ENCODE measurements around the gene ASXL3.

Gene ASXL3

DNA sequence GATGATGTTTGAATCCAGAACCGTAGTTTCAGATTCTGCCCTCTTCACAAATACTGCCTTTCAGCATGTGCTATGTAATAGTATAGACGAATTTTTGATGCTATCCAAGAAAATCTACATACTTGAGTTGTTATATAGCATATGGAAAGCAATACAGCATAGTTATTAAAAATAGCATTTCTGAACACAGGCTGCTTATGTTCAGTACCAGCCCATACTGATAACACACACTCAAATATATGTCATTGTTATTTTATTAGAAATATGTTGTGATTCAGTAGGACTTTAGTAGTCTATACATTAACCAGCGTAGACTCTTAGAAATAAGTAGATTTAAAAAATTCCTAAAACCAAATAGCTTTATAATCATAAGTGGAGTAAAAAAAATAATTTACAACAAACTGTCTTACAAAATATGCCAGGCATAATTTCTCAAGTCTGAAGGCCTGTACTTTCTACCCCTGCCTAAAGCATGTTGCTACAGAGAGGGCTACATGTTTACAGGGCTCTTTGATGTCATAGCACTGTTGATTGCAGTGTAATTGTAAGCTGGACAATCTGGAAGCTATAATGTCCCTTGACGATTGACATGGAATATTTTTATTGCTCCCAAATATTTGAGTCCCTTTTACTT lies 86.3 kb downstream of the ASXL3 start:
- no peak for TF ChIP-seq REST (IDR thresholded peaks at IDR 0.05; ENCODE audit: insufficient read depth in 1 of 2, low read depth in 2 of 2, low read length in 2 of 2)
- TF ChIP-seq FOXP2 (optimal IDR thresholded peaks at IDR 0.05; ENCODE audit: borderline replicate concordance, extremely low read depth, extremely low read length, insufficient read depth), result no peak
- no peak for TF ChIP-seq TAF1 (IDR thresholded peaks at IDR 0.05; ENCODE audit: borderline replicate concordance, insufficient read depth, low read length)
- TF ChIP-seq POLR2AphosphoS5 (IDR thresholded peaks at IDR 0.05; ENCODE audit: low read depth, low read length), result no peak
- no peak for TF ChIP-seq SIN3A (IDR thresholded peaks at IDR 0.05; ENCODE audit: borderline replicate concordance, insufficient read depth, low read length)

- no peak for TF ChIP-seq REST (IDR thresholded peaks at IDR 0.05; ENCODE audit: insufficient read depth in 1 of 2, low read depth in 2 of 2, low read length in 2 of 2)
- no peak for TF ChIP-seq POLR2AphosphoS5 (IDR thresholded peaks at IDR 0.05; ENCODE audit: low read depth, low read length)
Observed at GRCh38 chr18:33665187-33665586, 87.2 kb downstream of the ASXL3 start.

GRCh38 chr18:33665641-33666040 lies 87.6 kb downstream of the ASXL3 start:
- TF ChIP-seq TAF1 (IDR thresholded peaks at IDR 0.05; ENCODE audit: borderline replicate concordance, insufficient read depth, low read length) (no peak), SIN3A (IDR thresholded peaks at IDR 0.05; ENCODE audit: borderline replicate concordance, insufficient read depth, low read length) (no peak), REST (IDR thresholded peaks at IDR 0.05; ENCODE audit: insufficient read depth in 1 of 2, low read depth in 2 of 2, low read length in 2 of 2) (no peak), FOXP2 (optimal IDR thresholded peaks at IDR 0.05; ENCODE audit: borderline replicate concordance, extremely low read depth, extremely low read length, insufficient read depth) (no peak), POLR2AphosphoS5 (IDR thresholded peaks at IDR 0.05; ENCODE audit: low read depth, low read length) (no peak)

DNA sequence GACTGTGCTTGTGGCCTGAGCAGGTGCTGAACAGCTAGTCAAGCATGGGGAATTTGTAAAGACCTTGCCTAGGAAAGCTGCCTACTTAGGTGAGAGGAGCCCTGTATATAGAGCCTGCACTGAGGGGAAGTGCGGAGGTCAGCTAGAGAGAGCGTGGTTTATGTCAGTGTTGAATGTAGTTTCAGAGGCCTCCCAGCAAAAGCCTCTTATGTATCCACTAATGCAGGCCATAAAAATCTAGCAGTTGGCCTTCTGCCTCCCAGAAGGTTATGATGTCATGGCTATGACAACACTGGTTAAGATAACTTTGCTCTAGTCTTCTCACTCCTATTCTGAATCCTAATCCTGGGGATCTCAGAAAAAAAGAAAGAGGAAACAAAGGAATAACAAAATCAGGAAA lies 88.9 kb downstream of the ASXL3 start:
- TF ChIP-seq REST (IDR thresholded peaks at IDR 0.05; ENCODE audit: insufficient read depth in 1 of 2, low read depth in 2 of 2, low read length in 2 of 2) (no peak), TAF1 (IDR thresholded peaks at IDR 0.05; ENCODE audit: borderline replicate concordance, insufficient read depth, low read length) (no peak), SIN3A (IDR thresholded peaks at IDR 0.05; ENCODE audit: borderline replicate concordance, insufficient read depth, low read length) (no peak), POLR2AphosphoS5 (IDR thresholded peaks at IDR 0.05; ENCODE audit: low read depth, low read length) (no peak), FOXP2 (optimal IDR thresholded peaks at IDR 0.05; ENCODE audit: borderline replicate concordance, extremely low read depth, extremely low read length, insufficient read depth) (no peak)

- TF ChIP-seq SIN3A (IDR thresholded peaks at IDR 0.05; ENCODE audit: borderline replicate concordance, insufficient read depth, low read length), result no peak
- no peak for TF ChIP-seq REST (IDR thresholded peaks at IDR 0.05; ENCODE audit: insufficient read depth in 1 of 2, low read depth in 2 of 2, low read length in 2 of 2)
- TF ChIP-seq POLR2AphosphoS5 (IDR thresholded peaks at IDR 0.05; ENCODE audit: low read depth, low read length), result no peak
- no peak for TF ChIP-seq FOXP2 (optimal IDR thresholded peaks at IDR 0.05; ENCODE audit: borderline replicate concordance, extremely low read depth, extremely low read length, insufficient read depth)
- no peak for TF ChIP-seq TAF1 (IDR thresholded peaks at IDR 0.05; ENCODE audit: borderline replicate concordance, insufficient read depth, low read length)
Observed at GRCh38 chr18:33669589-33669988, 91.6 kb downstream of the ASXL3 start.

Measured in PFSK-1 (cell line).